Activated CD8-positive, alpha-beta memory T cell treated with anti-CD3 and anti-CD28 coated beads for 24 hours (primary cell): ENCODE results near the gene PRR19.

Source experiments
- DNase-seq: peaks from one replicate; pipeline ENCODE4 v3.0.0-alpha.2; 2020

Gene PRR19

GRCh38 chr19:42353341-42354015 lies 51.5 kb downstream of the PRR19 start:
- DNase-seq = no peak

- DNase-seq = no peak
Observed at GRCh38 chr19:42355896-42356295, 54.0 kb downstream of the PRR19 start.

GRCh38 chr19:42356686-42357085 lies 54.8 kb downstream of the PRR19 start:
- DNase-seq = no peak

- no peak for DNase-seq
Observed at GRCh38 chr19:42357290-42357689, 55.4 kb downstream of the PRR19 start.
